Muscle layer of duodenum (tissue), 2 donors: ENCODE measurements around the gene RPS6KA2.
A peak's percentile ranks its signal among the peaks of the same experiment; 100 is the strongest.

Experiments
- H3K27ac ChIP-seq: one replicate; pipeline ENCODE4 v1.7.0; 2013; ENCODE audit warnings: mild to moderate bottlenecking, low read length
- H3K27me3 ChIP-seq: one replicate; pipeline ENCODE4 v1.7.0; 2013; ENCODE audit warnings: low read depth, mild to moderate bottlenecking, control low read depth, low read length
- H3K36me3 ChIP-seq, 2 donors: one replicate each; pipeline ENCODE4 v1.7.0; 2013; ENCODE audit warnings: low read length in 2 of 2, control low read depth in 1 of 2, mild to moderate bottlenecking in 1 of 2; ENCODE audit not compliant: insufficient read depth in 2 of 2, control insufficient read depth in 1 of 2
- H3K4me1 ChIP-seq, 2 donors: one replicate each; pipeline ENCODE4 v1.7.0; 2013; ENCODE audit warnings: low read length in 2 of 2, mild to moderate bottlenecking in 2 of 2, control low read depth in 1 of 2, moderate library complexity in 1 of 2; ENCODE audit not compliant: insufficient read depth in 2 of 2, control insufficient read depth in 1 of 2
- H3K4me3 ChIP-seq, 2 donors: one replicate each; pipeline ENCODE4 v1.7.0; 2013; ENCODE audit warnings: low read length in 2 of 2, low read depth in 1 of 2, mild to moderate bottlenecking in 1 of 2
- H3K9me3 ChIP-seq, 2 donors: one replicate each; pipeline ENCODE4 v1.7.0; 2013; ENCODE audit warnings: low read length in 2 of 2, control low read depth in 1 of 2, mild to moderate bottlenecking in 1 of 2; ENCODE audit not compliant: control insufficient read depth in 1 of 2
- donor health status: healthy.

Gene RPS6KA2

GRCh38 chr6:166627033-166627874 lies at the start of gene RPS6KA2:
Gene RPS6KA2 (minus strand): TSS chr6:166627251. CDS start chr6:166627019, 232 bp downstream.
- Histone ChIP-seq H3K27me3 (no peaks in the 10 kb centered on the region), H3K4me1 (peaks cover 6 to 9% of the 10 kb centered on the region in 2 donors), H3K9me3 (no peaks in the 10 kb centered on the region), H3K27ac (peak within 1 kb of the TSS; percentile 65), H3K4me3 (peak within 1 kb of the TSS; percentile 71 to 86), H3K36me3 (no peaks in the 10 kb centered on the region)

- no peaks in the 10 kb centered on the region for H3K9me3 ChIP-seq
- no peak overlapping the region for H3K27ac ChIP-seq
- H3K4me3 ChIP-seq, result no peak overlapping the region
- H3K4me1 ChIP-seq, result peaks cover 0 to 13% of the 10 kb centered on the region in 2 donors
- H3K27me3 ChIP-seq, result no peaks in the 10 kb centered on the region
- H3K36me3 ChIP-seq, result no peaks in the 10 kb centered on the region
These were observed 49.3 kb upstream of the RPS6KA2 start for GRCh38 chr6:166676270-166676860.

DNA sequence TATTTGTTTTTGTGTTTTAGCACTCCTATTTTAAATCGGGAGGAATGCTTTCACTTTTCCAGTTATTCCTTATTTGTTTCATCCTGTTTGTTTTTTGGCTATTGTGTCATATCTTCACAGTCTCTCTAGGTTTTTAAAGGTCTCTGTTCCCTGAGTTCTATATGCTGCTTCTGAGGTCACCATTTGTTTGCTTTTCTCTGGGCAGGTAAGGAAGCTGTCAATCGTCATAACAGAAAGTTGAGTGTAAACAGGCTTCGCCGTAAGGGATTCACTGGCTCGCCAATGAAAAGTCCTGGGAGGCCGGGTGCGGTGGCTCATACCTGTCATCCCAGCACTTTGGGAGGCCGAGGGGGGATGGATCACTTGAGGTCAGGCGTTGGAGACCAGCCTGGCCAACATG lies 48.7 kb upstream of the RPS6KA2 start:
- Histone ChIP-seq H3K36me3 (no peaks in the 10 kb centered on the region), H3K4me1 (peaks cover 0 to 13% of the 10 kb centered on the region in 2 donors), H3K4me3 (no peak overlapping the region), H3K27ac (no peak overlapping the region), H3K27me3 (no peaks in the 10 kb centered on the region), H3K9me3 (no peaks in the 10 kb centered on the region)

GRCh38 chr6:166673309-166673708 lies 46.3 kb upstream of the RPS6KA2 start:
- H3K27ac ChIP-seq, result no peak overlapping the region
- no peak overlapping the region for H3K4me3 ChIP-seq
- H3K36me3 ChIP-seq, result no peaks in the 10 kb centered on the region
- no peaks in the 10 kb centered on the region for H3K27me3 ChIP-seq
- H3K9me3 ChIP-seq, result no peaks in the 10 kb centered on the region
- H3K4me1 ChIP-seq, result peaks cover 0 to 13% of the 10 kb centered on the region in 2 donors

DNA sequence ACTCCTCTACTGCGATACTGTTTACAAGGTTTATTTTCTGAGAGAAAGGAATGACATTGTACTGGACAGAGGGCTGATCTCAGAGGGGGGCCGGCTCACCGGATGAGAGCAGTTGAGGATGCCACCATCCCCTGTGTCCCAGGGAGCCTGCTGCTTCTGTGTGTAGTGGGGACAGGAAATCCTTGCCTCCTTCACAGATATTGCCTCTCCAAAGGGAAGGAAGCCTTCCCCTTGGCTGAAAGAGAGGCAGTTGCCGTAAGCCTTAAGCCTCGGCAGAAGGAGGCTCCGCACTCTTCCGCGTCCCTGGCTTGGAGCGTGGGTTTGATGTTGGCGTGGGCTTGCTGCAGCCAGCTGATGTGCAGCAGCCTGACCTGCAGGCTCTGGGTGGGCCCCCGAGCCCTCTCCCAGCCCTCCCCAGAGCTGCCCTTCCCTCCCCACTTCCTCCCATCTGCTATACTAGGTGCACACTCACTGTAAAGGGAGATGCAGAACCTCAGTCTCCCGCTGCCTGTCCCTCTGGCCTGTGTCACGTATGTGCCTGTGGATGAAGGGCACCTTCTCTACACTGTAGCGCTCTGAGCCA lies 45.7 kb upstream of the RPS6KA2 start:
- Histone ChIP-seq H3K9me3 (no peaks in the 10 kb centered on the region), H3K27me3 (no peaks in the 10 kb centered on the region), H3K27ac (no peak overlapping the region), H3K4me1 (peaks cover 0 to 13% of the 10 kb centered on the region in 2 donors), H3K4me3 (no peak overlapping the region), H3K36me3 (no peaks in the 10 kb centered on the region)

GRCh38 chr6:166672146-166672545 lies 45.1 kb upstream of the RPS6KA2 start:
- Histone ChIP-seq H3K27ac (no peak overlapping the region), H3K36me3 (no peaks in the 10 kb centered on the region), H3K27me3 (no peaks in the 10 kb centered on the region), H3K4me3 (no peak overlapping the region), H3K4me1 (peaks cover 0 to 13% of the 10 kb centered on the region in 2 donors), H3K9me3 (no peaks in the 10 kb centered on the region)

DNA sequence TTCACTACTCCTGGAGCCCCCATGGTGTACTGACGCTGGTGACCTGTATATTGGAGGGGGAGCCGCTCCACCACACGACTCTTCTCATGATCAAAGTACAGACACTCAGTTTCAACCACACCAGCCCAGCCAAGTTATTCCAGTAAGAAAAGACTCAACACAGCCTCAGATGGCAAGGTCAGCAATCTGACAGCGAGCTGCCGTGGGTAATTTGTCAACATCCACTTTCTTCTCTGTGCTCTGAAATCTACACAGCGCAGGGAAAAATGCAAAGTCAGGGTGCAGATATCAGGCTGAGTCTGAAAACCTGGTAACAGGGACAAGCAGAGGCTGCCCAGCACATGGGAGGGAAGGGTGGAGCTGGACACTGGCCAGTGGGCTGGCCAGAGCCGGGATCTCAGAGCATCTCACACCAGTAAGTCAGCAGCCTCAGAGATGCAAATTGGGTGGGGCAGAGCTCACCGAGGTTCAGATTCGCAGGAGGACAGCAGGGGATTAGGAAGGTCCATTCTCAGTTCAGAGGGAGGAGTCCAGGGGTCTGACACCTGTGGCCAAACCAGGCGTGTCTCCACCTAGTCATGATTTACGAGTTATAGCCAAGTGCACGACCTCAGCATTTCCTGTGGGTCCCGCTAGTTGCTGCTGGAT lies 44.5 kb upstream of the RPS6KA2 start:
- H3K27ac ChIP-seq, result no peak overlapping the region
- no peaks in the 10 kb centered on the region for H3K36me3 ChIP-seq
- H3K4me1 ChIP-seq, result peaks cover 0 to 13% of the 10 kb centered on the region in 2 donors
- no peak overlapping the region for H3K4me3 ChIP-seq
- H3K27me3 ChIP-seq, result no peaks in the 10 kb centered on the region
- H3K9me3 ChIP-seq, result no peaks in the 10 kb centered on the region

- H3K4me1 ChIP-seq, result peaks cover 0 to 13% of the 10 kb centered on the region in 2 donors
- no peak overlapping the region for H3K4me3 ChIP-seq
- H3K27me3 ChIP-seq, result no peaks in the 10 kb centered on the region
- no peaks in the 10 kb centered on the region for H3K36me3 ChIP-seq
- no peak overlapping the region for H3K27ac ChIP-seq
- no peaks in the 10 kb centered on the region for H3K9me3 ChIP-seq
These were observed 43.8 kb upstream of the RPS6KA2 start for GRCh38 chr6:166670894-166671293.

DNA sequence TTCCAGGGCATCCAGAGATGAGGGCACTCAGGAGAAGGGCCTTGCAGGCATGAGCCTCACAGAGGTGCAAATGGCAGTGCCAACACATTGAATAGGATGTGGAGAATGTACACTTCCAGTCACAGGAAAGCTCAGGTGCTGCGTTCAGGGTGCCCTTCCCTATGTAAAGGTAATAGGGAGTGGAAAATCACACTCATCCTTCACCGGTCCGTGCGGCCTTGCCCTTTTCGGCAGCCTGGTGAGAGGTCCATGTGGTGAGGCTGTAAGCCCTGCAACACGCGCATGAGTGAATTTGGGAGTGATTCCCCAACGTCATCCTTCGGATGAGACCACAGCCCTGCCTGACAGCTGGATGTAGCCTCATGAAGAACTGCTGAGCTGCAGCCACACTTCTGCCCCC lies 43.0 kb upstream of the RPS6KA2 start:
- Histone ChIP-seq H3K27me3 (no peaks in the 10 kb centered on the region), H3K36me3 (no peaks in the 10 kb centered on the region), H3K4me3 (no peak overlapping the region), H3K4me1 (peaks cover 0 to 13% of the 10 kb centered on the region in 2 donors), H3K9me3 (no peaks in the 10 kb centered on the region), H3K27ac (no peak overlapping the region)

DNA sequence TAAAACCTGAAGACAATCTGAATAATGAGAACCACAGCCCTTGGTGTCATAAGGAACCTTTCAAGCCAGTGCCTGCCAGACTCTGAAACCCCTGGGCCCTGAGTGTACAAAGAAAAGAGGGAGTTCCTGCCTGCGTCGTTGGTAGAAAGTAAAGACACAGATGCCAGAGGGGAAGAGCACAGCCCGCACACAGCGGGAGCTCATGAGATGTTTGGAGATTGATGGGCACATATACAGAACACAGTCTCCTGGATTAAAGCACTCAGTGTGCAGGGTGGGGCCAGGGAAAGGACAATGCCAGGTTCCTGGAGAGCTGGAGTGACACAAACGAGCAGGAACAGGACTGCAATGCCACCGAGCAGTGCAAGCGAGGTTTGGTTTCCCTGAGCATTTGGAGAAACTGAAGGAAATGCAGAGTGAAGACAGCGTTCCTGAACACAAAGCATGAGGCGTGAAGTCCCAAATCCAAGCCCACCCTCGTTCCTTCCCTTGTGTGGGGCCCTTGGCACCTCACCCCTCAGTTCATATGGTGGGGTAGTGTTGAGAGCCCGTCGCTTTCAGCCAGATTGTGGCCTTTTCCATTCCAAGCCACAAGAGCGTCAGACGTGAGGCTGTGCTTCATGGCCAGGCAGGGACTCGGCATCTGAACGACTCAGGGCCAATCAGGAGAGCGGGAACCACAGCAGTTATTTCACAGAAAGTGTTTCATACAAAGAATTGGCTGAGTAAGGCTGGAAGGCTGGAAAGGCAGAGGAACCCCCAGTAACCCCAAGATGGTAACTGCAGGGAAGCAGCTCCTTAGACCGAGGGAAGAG lies 41.0 kb upstream of the RPS6KA2 start:
- Histone ChIP-seq H3K4me3 (no peak overlapping the region), H3K9me3 (no peaks in the 10 kb centered on the region), H3K27me3 (no peaks in the 10 kb centered on the region), H3K27ac (no peak overlapping the region), H3K4me1 (peaks cover 0 to 5% of the 10 kb centered on the region in 2 donors), H3K36me3 (no peaks in the 10 kb centered on the region)
